Parathyroid adenoma (tissue), 2 donors: ENCODE measurements around the gene SLC17A5.

ENCODE experiments used
- H2AFZ ChIP-seq: fragments of 300-600 bp; sonication (generic); one replicate; pipeline ENCODE4 v1.7.0; 2017; ENCODE audit warnings: antibody characterized with exemption, mild to moderate bottlenecking
- H3K27ac ChIP-seq: fragments of 300-600 bp; sonication (generic); one replicate; pipeline ENCODE4 v1.7.0; 2017
- H3K27me3 ChIP-seq: fragments of 300-600 bp; sonication (generic); one replicate; pipeline ENCODE4 v1.7.0; 2017; ENCODE audit warnings: low read length; ENCODE audit not compliant: control insufficient read depth, insufficient read depth
- H3K36me3 ChIP-seq: fragments of 300-600 bp; sonication (generic); one replicate; pipeline ENCODE4 v1.7.0; 2017; ENCODE audit warnings: low read length; ENCODE audit not compliant: control insufficient read depth, insufficient read depth
- H3K4me1 ChIP-seq: fragments of 300-600 bp; sonication (generic); one replicate; pipeline ENCODE4 v1.7.0; 2017; ENCODE audit warnings: control low read depth
- H3K4me2 ChIP-seq: fragments of 300-600 bp; sonication (generic); one replicate; pipeline ENCODE4 v1.7.0; 2017; ENCODE audit warnings: low read length
- H3K4me3 ChIP-seq: fragments of 300-600 bp; sonication (generic); one replicate; pipeline ENCODE4 v1.7.0; 2017; ENCODE audit warnings: low read depth, low read length
- H3K79me2 ChIP-seq: fragments of 300-600 bp; sonication (generic); one replicate; pipeline ENCODE4 v1.7.0; 2017; ENCODE audit warnings: control low read depth
- H3K9ac ChIP-seq: fragments of 300-600 bp; sonication (generic); one replicate; pipeline ENCODE4 v1.7.0; 2017; ENCODE audit warnings: mild to moderate bottlenecking
- H3K9me3 ChIP-seq: fragments of 300-600 bp; sonication (generic); one replicate; pipeline ENCODE4 v1.7.0; 2017; ENCODE audit warnings: low read length; ENCODE audit not compliant: control insufficient read depth
- TF ChIP-seq, protein P1 (sequence below): fragments of 300-600 bp; sonication (generic); IDR thresholded peaks from one replicate; pipeline ENCODE4 v1.7.0; 2017; ENCODE audit warnings: antibody characterized with exemption, mild to moderate bottlenecking
- donor health status: primary hyperparathyroidism.

Gene SLC17A5

DNA sequence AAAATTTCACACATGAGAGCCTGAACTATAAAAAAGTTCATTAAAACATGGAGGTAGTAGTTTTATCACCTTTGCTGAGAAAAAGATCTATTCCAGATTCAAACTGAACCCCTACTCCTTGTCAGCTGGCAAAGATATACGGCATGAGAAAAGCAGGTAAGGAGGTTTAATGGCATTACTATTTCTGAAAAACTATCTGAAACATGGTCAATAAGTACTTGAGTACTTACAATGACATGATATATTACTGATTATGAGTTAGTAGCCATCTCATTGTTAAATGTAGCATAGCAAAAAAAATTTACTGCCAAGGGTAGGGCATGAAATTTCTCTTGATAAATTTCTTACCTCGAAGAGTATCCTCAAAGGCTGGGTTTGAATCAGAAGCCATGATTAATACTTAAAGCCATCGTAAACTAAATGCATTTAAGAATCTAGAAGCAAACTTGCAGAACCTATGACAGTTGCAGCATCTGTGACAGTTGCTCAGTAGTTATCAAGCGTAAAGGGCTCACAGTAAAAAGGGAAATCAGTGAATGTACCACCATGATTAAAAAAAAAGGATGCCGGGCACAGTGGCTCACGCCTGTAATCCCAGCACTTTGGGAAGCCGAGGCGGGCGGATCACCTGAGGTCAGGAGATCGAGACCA is 8.7 kb downstream of the SLC17A5 start:
- Histone ChIP-seq H2AFZ (peak overlapping the region; percentile 14), H3K27me3 (no peaks in the 10 kb centered on the region), H3K36me3 (peaks cover 3% of the 10 kb centered on the region), H3K9ac (no peak overlapping the region), H3K9me3 (no peaks in the 10 kb centered on the region), H3K4me3 (peak overlapping the region; percentile 1), H3K4me1 (peaks cover 23% of the 10 kb centered on the region), H3K27ac (peak overlapping the region; percentile 51), H3K79me2 (no peaks in the 10 kb centered on the region), H3K4me2 (peak overlapping the region; percentile 6)
- TF ChIP-seq, protein P1, sequence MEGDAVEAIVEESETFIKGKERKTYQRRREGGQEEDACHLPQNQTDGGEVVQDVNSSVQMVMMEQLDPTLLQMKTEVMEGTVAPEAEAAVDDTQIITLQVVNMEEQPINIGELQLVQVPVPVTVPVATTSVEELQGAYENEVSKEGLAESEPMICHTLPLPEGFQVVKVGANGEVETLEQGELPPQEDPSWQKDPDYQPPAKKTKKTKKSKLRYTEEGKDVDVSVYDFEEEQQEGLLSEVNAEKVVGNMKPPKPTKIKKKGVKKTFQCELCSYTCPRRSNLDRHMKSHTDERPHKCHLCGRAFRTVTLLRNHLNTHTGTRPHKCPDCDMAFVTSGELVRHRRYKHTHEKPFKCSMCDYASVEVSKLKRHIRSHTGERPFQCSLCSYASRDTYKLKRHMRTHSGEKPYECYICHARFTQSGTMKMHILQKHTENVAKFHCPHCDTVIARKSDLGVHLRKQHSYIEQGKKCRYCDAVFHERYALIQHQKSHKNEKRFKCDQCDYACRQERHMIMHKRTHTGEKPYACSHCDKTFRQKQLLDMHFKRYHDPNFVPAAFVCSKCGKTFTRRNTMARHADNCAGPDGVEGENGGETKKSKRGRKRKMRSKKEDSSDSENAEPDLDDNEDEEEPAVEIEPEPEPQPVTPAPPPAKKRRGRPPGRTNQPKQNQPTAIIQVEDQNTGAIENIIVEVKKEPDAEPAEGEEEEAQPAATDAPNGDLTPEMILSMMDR, result no peak

DNA sequence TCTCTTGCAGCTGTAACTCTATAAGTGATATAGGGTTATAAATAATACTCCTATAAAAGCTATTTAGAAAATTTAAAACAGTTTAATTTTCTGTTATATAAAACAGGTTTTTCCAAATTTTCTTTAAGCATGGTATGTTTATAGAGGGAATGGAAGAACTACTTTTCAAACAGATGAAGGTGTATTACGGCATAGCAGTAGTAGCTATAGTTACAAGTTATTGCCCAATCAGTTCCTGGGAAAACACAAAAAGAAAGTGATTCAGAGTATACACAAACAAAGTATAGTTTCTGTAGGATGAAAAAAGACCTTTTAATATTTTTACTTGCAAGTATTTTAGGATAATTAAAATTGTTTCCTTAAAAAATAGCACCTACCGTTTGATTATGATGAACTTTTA is 9.8 kb downstream of the SLC17A5 start:
- H3K9ac ChIP-seq, result no peak overlapping the region
- H3K4me2 ChIP-seq, result no peak overlapping the region
- no peaks in the 10 kb centered on the region for H3K79me2 ChIP-seq
- no peaks in the 10 kb centered on the region for H3K9me3 ChIP-seq
- H3K4me3 ChIP-seq, result no peak overlapping the region
- peaks cover 3% of the 10 kb centered on the region for H3K36me3 ChIP-seq
- H3K27ac ChIP-seq, result peak overlapping the region; percentile 25
- no peak overlapping the region for H2AFZ ChIP-seq
- no peaks in the 10 kb centered on the region for H3K27me3 ChIP-seq
- TF ChIP-seq, protein P1, result no peak
- H3K4me1 ChIP-seq, result peaks cover 28% of the 10 kb centered on the region

DNA sequence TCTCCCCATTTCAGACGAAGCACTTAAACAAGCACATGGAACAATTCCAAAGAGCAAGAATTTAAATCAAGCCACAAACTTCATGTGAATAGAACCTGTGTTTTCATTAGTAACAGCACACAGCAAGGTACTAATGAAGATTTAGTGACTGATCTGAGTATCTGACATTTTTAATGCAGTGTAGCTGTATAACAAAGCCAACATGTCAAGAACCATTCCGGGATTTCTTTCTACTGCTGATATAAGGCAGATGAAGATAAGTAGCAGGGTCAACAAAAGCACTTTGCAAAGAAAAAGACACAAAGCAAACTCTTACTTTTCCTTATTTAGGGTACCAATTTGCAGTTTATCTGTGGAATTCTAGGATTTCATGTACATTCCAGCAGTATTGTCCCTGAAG is 11.3 kb downstream of the SLC17A5 start:
- Histone ChIP-seq H3K4me3 (peak overlapping the region; percentile 13), H3K9me3 (no peaks in the 10 kb centered on the region), H3K4me2 (peak overlapping the region; percentile 16), H3K36me3 (peaks cover 3% of the 10 kb centered on the region), H3K27me3 (no peaks in the 10 kb centered on the region), H3K4me1 (peaks cover 34% of the 10 kb centered on the region), H3K79me2 (no peaks in the 10 kb centered on the region), H3K9ac (no peak overlapping the region), H3K27ac (peak overlapping the region; percentile 53), H2AFZ (no peak overlapping the region)
- TF ChIP-seq, protein P1, result no peak

DNA sequence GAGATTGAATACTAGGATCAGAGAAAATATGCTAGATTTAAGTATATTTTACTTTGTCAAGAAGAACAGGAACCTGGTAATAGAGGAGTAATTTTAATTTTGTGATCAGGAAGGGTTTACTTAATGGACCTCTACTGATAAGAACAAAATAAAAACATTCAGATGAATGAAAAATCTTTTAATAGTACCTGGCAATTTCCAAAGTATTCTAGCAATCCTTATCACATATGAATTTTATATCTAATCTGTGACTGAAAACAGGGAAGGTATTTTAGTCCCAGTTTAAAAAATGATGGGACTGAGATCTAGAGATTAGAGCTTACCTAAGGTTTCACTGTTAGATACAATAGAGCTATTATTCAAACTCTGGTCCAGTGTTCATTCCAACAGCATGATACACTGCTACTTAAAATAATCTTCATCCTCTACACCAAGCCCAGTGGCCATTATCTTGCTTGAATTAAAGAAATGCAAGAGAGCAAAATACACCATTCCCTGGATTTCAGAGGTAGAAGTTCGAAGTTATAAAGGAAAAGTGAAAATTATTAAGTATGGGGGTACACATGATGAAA is 13.5 kb downstream of the SLC17A5 start:
- no peak overlapping the region for H3K27ac ChIP-seq
- H3K79me2 ChIP-seq, result no peaks in the 10 kb centered on the region
- no peak overlapping the region for H3K9ac ChIP-seq
- H3K4me3 ChIP-seq, result peak overlapping the region; percentile 18
- no peaks in the 10 kb centered on the region for H3K9me3 ChIP-seq
- H3K4me1 ChIP-seq, result peaks cover 33% of the 10 kb centered on the region
- H2AFZ ChIP-seq, result no peak overlapping the region
- peaks cover 3% of the 10 kb centered on the region for H3K36me3 ChIP-seq
- no peaks in the 10 kb centered on the region for H3K27me3 ChIP-seq
- no peak overlapping the region for H3K4me2 ChIP-seq
- TF ChIP-seq, protein P1, result no peak

DNA sequence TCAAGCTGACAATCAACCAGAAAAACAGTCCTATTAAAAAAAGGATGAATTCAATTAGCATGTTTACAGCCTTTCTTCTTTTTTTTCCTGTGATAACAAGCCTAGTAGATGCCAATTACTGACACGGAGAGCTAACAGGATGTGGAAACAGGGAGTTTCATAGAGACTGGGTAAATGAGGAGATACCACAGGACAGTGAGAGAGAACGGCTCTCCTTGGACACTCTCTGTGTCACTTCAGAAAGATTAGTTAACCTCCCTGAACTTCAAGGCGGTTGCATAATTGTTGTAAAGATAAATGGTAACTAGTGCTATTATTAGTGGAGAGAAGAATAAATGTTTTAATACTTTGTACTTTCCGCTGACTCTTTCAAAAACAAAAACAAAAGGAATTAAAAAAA is 14.8 kb downstream of the SLC17A5 start:
- TF ChIP-seq, protein P1, result no peak
- Histone ChIP-seq H3K4me1 (peaks cover 33% of the 10 kb centered on the region), H3K9ac (no peak overlapping the region), H3K4me2 (peak overlapping the region; percentile 23), H3K36me3 (peaks cover 3% of the 10 kb centered on the region), H3K27ac (peak overlapping the region; percentile 70), H3K4me3 (no peak overlapping the region), H2AFZ (no peak overlapping the region), H3K27me3 (no peaks in the 10 kb centered on the region), H3K9me3 (no peaks in the 10 kb centered on the region), H3K79me2 (peaks cover 4% of the 10 kb centered on the region)
